Measurements from ENCODE around the gene LYG2.
"Not testable (repeated sequence)": the region's sequence is repeated elsewhere in the genome, so short reads cannot be mapped to it uniquely, and the experiment has no call there.

The LYG2 gene, protein sequence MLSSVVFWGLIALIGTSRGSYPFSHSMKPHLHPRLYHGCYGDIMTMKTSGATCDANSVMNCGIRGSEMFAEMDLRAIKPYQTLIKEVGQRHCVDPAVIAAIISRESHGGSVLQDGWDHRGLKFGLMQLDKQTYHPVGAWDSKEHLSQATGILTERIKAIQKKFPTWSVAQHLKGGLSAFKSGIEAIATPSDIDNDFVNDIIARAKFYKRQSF

DNA sequence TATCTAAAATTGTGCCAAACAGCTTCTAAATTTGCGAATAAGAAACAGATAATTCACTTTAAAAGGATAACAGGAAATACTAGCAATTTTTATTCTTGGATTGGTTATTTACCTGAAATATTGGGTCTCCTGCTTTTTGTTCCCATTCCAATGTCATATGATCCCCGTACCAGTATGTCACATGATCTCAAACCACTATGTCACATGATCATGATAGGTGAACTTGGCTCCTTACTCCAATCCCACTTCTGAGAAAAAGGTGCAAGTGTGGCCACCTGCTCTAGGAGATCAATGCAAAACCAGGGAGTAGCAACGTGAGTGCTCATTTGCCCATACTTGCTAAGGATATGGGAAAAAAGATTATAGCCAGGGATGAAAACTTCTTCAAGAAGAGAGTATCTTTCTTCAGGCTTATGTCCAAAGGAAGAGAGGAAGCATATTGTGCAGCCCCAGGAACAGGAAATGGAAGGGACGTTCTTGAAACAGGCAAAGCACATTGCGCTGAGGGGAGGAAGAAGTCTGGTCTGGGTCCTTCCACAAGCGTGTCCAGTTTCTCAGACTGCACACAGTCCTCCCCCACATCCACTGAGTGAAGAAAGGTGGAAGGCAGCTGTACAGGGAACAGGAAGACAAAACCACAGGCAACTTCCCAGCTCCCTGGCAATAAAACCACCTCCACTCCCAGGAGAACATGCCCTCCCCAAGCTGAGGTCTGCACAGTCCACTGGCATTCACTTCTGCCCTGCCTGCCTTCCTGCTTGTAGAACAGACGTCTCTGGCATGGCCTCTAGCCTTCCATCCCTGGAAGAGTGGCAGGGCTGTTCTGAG lies at the start of gene LYG2:
TSS of gene LYG2 (minus strand) at position 176 of the 828 bp plus-strand sequence. CDS start 1,406 bp downstream, outside the sequence.
- H3K4me3 ChIP-seq (ENCODE audit: low read depth, low read length), result no peak within 1 kb of the TSS
- TF ChIP-seq, protein P1, sequence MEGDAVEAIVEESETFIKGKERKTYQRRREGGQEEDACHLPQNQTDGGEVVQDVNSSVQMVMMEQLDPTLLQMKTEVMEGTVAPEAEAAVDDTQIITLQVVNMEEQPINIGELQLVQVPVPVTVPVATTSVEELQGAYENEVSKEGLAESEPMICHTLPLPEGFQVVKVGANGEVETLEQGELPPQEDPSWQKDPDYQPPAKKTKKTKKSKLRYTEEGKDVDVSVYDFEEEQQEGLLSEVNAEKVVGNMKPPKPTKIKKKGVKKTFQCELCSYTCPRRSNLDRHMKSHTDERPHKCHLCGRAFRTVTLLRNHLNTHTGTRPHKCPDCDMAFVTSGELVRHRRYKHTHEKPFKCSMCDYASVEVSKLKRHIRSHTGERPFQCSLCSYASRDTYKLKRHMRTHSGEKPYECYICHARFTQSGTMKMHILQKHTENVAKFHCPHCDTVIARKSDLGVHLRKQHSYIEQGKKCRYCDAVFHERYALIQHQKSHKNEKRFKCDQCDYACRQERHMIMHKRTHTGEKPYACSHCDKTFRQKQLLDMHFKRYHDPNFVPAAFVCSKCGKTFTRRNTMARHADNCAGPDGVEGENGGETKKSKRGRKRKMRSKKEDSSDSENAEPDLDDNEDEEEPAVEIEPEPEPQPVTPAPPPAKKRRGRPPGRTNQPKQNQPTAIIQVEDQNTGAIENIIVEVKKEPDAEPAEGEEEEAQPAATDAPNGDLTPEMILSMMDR (IDR thresholded peaks at IDR 0.05; ENCODE audit: borderline replicate concordance, insufficient read depth, low read depth, low read length), result no peak

DNA sequence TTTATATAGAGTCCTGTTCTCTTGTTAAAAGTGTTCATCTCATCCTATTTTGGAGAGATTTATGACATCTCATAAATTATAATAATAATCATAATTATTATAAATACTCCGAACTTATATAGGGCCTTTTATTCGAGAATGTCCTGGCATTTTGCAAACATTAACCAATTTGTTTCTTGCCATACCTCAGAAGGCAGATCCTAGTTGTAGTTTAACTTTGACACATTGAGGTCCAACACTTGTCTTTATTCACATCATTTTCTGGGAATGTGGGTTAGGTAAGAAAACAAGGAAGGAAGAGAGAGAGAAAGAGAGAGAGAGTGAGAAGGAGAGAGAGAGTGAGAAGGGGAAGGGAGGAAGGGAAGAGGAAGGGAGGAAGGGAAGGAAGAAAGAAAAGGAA lies 45.6 kb upstream of the LYG2 start, which contains the start of gene LYG1:
TSS of gene LYG1 (minus strand) at position 101 of the 400 bp plus-strand sequence. CDS start 5,527 bp downstream, outside the sequence.
- not testable (repeated sequence) for H3K4me3 ChIP-seq (ENCODE audit: low read depth, low read length)

DNA sequence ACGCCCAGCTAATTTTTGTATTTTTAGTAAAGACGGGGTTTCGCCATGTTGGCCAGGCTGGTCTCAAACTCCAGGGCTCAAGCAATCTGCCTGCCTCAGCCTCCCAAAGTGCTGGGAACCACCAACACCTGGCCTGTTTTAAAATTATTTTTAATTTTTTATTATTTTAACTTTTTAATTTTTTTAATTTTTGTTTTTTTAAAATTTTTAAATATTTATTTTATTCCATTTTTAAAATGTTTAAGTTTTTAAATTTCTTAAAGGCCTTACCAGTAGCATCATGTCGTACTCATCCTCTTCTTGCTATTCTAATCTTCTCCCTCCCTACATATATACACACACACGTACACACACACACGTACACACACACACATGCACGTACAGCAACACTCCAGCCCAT lies 44.1 kb upstream of the LYG2 start:
- TF ChIP-seq, protein P1 (IDR thresholded peaks at IDR 0.05; ENCODE audit: borderline replicate concordance, insufficient read depth, low read depth, low read length), result no peak
- no peak overlapping the region for H3K4me3 ChIP-seq (ENCODE audit: low read depth, low read length)

DNA sequence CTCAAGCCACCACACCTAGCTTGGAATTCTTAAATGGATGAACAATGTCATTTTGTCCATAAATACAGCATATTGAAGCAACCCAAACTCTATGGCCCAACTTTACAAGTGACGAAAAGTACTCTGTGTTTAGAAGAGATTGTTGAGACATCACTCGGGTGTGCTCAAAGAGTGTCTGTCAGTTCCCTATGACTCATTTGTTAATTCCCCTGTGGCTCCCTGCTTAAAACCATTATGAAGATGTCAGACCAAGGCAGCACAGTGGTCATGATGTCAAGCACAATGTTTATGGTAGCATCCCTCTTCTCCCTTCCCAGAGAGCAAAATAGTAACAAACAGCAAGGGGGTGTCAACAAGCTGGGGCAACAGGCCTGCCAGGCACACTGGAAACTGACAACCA lies 42.5 kb upstream of the LYG2 start:
- TF ChIP-seq, protein P1 (IDR thresholded peaks at IDR 0.05; ENCODE audit: borderline replicate concordance, insufficient read depth, low read depth, low read length), result no peak
- no peak overlapping the region for H3K4me3 ChIP-seq (ENCODE audit: low read depth, low read length)

DNA sequence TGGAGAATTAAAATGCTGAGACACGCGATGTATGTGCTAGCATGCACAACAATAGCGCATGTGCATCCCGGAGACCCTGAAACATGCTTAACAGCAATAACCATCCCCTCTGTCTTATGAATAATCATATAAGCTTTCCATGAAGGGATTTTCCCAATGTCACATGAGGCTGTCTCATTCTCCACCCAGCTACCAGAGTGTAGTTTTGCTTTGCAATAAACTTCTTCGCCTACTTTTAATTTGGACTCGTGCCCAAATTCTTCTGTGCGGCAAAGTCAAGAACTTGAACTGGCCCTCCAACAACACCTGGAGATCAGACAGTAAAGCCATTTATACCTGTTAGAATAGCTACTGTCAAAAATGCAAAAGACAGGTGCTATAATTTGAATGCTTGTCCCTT lies 30.1 kb upstream of the LYG2 start:
- TF ChIP-seq, protein P1 (IDR thresholded peaks at IDR 0.05; ENCODE audit: borderline replicate concordance, insufficient read depth, low read depth, low read length), result no peak
- no peak overlapping the region for H3K4me3 ChIP-seq (ENCODE audit: low read depth, low read length)

DNA sequence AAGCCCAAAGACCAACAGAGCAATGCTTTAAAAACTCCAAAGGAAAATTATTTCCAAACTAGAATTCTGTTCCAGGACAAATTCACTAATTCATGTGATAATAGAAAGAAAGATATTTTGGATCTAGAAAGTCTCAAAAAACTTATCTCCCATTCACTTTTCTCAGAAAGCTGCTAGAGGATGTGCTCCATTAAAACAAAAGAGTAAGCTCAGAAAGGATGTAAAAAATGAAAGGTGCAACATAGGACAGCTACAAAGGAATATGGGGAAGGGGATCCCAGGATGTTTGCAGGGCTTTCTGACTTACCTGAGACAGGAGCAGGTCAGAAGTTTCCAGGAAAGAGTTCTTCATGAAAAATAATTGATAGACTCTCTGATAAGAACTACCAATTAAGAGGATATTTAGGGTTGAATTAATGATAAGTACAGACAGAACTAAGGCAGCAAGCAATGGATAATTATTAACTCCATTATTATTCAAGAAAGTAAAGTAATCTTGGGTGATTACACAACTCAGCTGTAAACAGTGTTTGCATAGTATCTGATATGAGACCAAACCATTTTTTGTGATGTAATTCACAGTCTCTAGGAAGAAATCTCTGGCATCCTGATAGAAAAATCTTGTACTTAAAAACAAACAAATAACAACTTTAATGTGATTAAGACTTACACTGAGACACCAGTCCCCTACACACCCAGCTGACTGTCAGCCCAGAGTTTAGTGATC lies 24.7 kb upstream of the LYG2 start:
- TF ChIP-seq, protein P1 (IDR thresholded peaks at IDR 0.05; ENCODE audit: borderline replicate concordance, insufficient read depth, low read depth, low read length), result no peak
- no peak overlapping the region for H3K4me3 ChIP-seq (ENCODE audit: low read depth, low read length)

DNA sequence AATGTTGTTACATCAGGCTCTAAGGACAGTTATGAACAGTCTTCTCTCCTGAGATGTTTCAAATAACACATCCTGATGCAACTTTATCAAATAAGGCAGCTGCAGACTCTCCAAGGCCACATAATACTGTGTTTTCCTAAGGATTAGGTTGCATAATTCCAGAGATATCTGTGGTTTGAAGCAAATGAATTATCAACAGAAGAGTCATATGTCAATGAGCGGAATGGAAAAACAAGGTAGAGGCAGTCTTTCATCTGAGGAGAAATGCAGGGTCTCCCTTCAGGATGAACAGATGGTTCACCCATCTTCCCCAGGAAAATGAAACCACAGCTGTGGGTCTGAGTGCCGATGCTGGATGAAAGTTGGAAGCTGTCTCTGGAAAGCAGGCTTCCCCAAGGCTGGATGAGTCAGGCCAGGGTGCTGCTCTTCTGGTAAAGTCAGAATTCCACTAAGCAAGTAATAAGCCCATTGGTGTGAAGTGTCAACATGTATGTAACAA lies 23.4 kb upstream of the LYG2 start:
- H3K4me3 ChIP-seq (ENCODE audit: low read depth, low read length), result no peak overlapping the region

DNA sequence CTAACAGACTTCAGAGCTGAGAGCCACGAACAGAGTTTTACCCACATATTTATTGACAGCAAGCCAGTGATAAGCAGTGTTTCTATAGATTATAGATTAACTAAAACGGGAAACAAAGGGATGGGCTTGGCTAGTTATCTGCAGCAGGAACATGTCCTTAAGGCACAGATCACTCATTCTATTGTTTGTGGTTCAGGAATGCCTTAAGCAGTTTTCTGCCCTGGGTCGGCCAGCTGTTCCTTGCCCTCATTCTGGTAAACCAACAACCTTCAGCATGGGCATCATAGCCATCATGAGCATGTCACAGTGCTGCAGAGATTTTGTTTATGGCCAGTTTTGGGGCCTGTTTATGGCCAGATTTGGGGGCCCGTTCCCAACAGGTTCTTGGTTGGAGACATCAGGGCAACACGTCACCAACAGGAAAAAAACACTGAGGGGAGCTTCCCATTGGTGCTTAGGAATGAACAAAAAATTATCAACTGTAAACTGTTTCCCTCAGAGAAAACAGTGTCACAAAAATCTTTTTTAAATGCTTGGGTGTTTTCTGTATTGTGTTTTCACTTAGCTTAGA lies 22.8 kb upstream of the LYG2 start:
- H3K4me3 ChIP-seq (ENCODE audit: low read depth, low read length), result not testable (repeated sequence)

More for the DNA sequence above, 23.4 kb upstream of the LYG2 start:
- TF ChIP-seq, protein P1 (IDR thresholded peaks at IDR 0.05; ENCODE audit: borderline replicate concordance, insufficient read depth, low read depth, low read length), result no peak

Data from GM12875 (cell line).